A549 (cell line): ENCODE data around the gene APRT. TPM values are rescaled to one million over a fixed set of nuclear protein-coding genes. Genes with fewer than 3 reads are reported as not detected.

Experiments used
- ATAC-seq, 2 experiments: fragments of 200-7000 bp in 1 of 2; fragments of >200 bp in 1 of 2; cut with Nextera tagmentation in 1 of 2; cut with Tn5 transposase in 1 of 2; 3 replicates each; pipeline versions ENCODE4 v1.8.0 to v1.9.1; 2018 to 2020; ENCODE audit warnings: mild to moderate bottlenecking in 1 of 2, moderate library complexity in 1 of 2
- CTCF ChIA-PET: fragments of 300-600 bp; sonication (Branson Sonifier 250); formaldehyde crosslinking; extraction: SDS; loops from one replicate; lab custom pipeline; 2021; ENCODE audit warnings: antibody characterized with exemption, inconsistent platforms; lab: Yijun Ruan, JAX
- POLR2A ChIA-PET: fragments of 350-600 bp; formaldehyde crosslinking; extraction: SDS; loops from one replicate; lab custom pipeline; 2021; ENCODE audit warnings: antibody characterized with exemption, inconsistent platforms; lab: Yijun Ruan, JAX
- DNase-seq, 2 experiments: peaks; one replicate each; pipeline versions ENCODE4 v3.0.0 to v3.0.0-alpha.2; 2011 to 2016; ENCODE audit warnings: low read depth in 1 of 2, low spot score in 1 of 2
- FAIRE-seq: peaks from 2 replicates; lab custom pipeline; 2011; peaks lifted over from hg19 to GRCh38; lab: Jason Lieb, UNC
- H3K27ac ChIP-seq, 2 experiments: fragments of >200 bp; sonication (Bioruptor Twin); formaldehyde crosslinking; 3 replicates each; pipeline ENCODE4 v1.5.1; 2016 to 2017
- H3K4me1 ChIP-seq: fragments of >200 bp; sonication (Bioruptor Twin); formaldehyde crosslinking; 3 replicates; pipeline ENCODE4 v1.6.1; 2016
- H3K4me2 ChIP-seq: fragments of >200 bp; sonication (Bioruptor Twin); formaldehyde crosslinking; 3 replicates; pipeline ENCODE4 v1.6.1; 2016
- H3K4me3 ChIP-seq: fragments of >200 bp; sonication (Bioruptor Twin); formaldehyde crosslinking; 3 replicates; pipeline ENCODE4 v1.5.1; 2016
- H3K9me3 ChIP-seq: fragments of >200 bp; sonication (Bioruptor Twin); formaldehyde crosslinking; 3 replicates; pipeline ENCODE4 v1.6.1; 2016
- BHLHE40 ChIP-seq: IDR thresholded peaks from 2 replicates; pipeline ENCODE4 v1.6.1; 2012; ENCODE audit warnings: low read depth, low read length, inconsistent platforms
- CEBPB ChIP-seq, 2 experiments: fragments of >200 bp in 1 of 2; sonication (Bioruptor Twin) in 1 of 2; formaldehyde crosslinking in 1 of 2; IDR thresholded peaks; 2 replicates each; pipeline ENCODE4 v1.6.1; 2012 to 2016
- ESRRA ChIP-seq: fragments of 150-350 bp; IDR thresholded peaks from 2 replicates; pipeline ENCODE4 v1.6.1; 2014; ENCODE audit warnings: mild to moderate bottlenecking, low read length, borderline replicate concordance
- FOSB ChIP-seq: fragments of 250-450 bp; sonication (Bioruptor Pico); IDR thresholded peaks from 2 replicates; pipeline ENCODE4 v1.5.0; 2020; ENCODE audit warnings: mild to moderate bottlenecking, moderate library complexity
- HDAC2 ChIP-seq: fragments of 200-600 bp; sonication (generic); IDR thresholded peaks from 2 replicates; pipeline ENCODE4 v1.6.1; 2016
- HEYL ChIP-seq: fragments of 250-450 bp; sonication (Bioruptor Pico); IDR thresholded peaks from 2 replicates; pipeline ENCODE4 v1.8.0; 2021; ENCODE audit warnings: mild to moderate bottlenecking, moderate library complexity
- HOXB5 ChIP-seq: fragments of 250-450 bp; sonication (Bioruptor Pico); IDR thresholded peaks from 2 replicates; pipeline ENCODE4 v1.5.0; 2020; ENCODE audit warnings: mild to moderate bottlenecking, moderate library complexity
- KDM1A ChIP-seq: fragments of 200-600 bp; sonication (generic); IDR thresholded peaks from 2 replicates; pipeline ENCODE4 v1.6.1; 2016; ENCODE audit warnings: low read depth, mild to moderate bottlenecking
- MAFK ChIP-seq: fragments of 450-650 bp; IDR thresholded peaks from 2 replicates; pipeline ENCODE4 v1.6.1; 2014; ENCODE audit not compliant: partially characterized antibody
- MYC ChIP-seq: IDR thresholded peaks from 2 replicates; pipeline ENCODE4 v1.6.1; 2012; ENCODE audit warnings: mild to moderate bottlenecking, inconsistent platforms, low read length, improper control_type of control experiment, borderline replicate concordance
- NFE2L2 ChIP-seq: fragments of 150-350 bp; conservative IDR thresholded peaks from 2 replicates; pipeline ENCODE4 v1.6.1; 2014; ENCODE audit warnings: low read length
- NPAS2 ChIP-seq: fragments of 250-450 bp; sonication (Bioruptor Pico); IDR thresholded peaks from 2 replicates; pipeline ENCODE4 v1.8.0; 2022; ENCODE audit warnings: mild to moderate bottlenecking, moderate library complexity, borderline replicate concordance
- NR3C1 ChIP-seq: fragments of >200 bp; sonication (Bioruptor Twin); formaldehyde crosslinking; IDR thresholded peaks from 3 replicates; pipeline ENCODE4 v1.6.1; 2017
- PHF8 ChIP-seq: fragments of 200-600 bp; sonication (generic); IDR thresholded peaks from 2 replicates; pipeline ENCODE4 v1.6.1; 2016; ENCODE audit warnings: low read depth, mild to moderate bottlenecking, antibody characterized with exemption, moderate library complexity, borderline replicate concordance
- POLR2AphosphoS2 ChIP-seq: conservative IDR thresholded peaks from 2 replicates; pipeline ENCODE4 v1.6.1; 2012; ENCODE audit warnings: low read length, improper control_type of control experiment, inconsistent platforms
- TFCP2L1 ChIP-seq: fragments of 250-450 bp; sonication (Bioruptor Pico); IDR thresholded peaks from 2 replicates; pipeline ENCODE4 v1.5.0; 2021; ENCODE audit warnings: mild to moderate bottlenecking
- ZSCAN20 ChIP-seq: fragments of 250-450 bp; sonication (Bioruptor Pico); IDR thresholded peaks from 2 replicates; pipeline ENCODE4 v1.8.0; 2022; ENCODE audit warnings: mild to moderate bottlenecking, moderate library complexity
- WGBS: methylation state at CpG from one replicate; pipeline ENCODE4 v1.1.6; 2017; ENCODE audit errors: missing lambda C conversion rate; 5-methylcytosine and 5-hydroxymethylcytosine counted together
- polyA plus RNA-seq, 4 experiments: library from polyadenylated mRNA; depleted of rRNA in 3 of 4; stranded (reverse); fragments of >200 nt; fragmentation: RNase III in 1 of 4; extraction: RNeasy Plus Mini Kit Qiagen cat#74134 plus additional on column Dnase treatment in 1 of 4; gene quantifications; 2 replicates in 3 of 4; 3 replicates in 1 of 4; pipeline ENCODE4 v1.2.3, GENCODE V29; 2011 to 2017
- TF ChIP-seq, protein P1 (sequence below): fragments of 200-600 bp; sonication (generic); IDR thresholded peaks from 2 replicates; pipeline ENCODE4 v1.6.1; 2016; ENCODE audit warnings: antibody characterized with exemption, mild to moderate bottlenecking, moderate library complexity
- TF ChIP-seq, protein P2 (sequence below): fragments of >200 bp; sonication (Bioruptor Twin); formaldehyde crosslinking; IDR thresholded peaks from 3 replicates; pipeline ENCODE4 v1.6.1; 2016
- TF ChIP-seq, protein P3 (sequence below): fragments of >200 bp; sonication (Bioruptor Twin); formaldehyde crosslinking; IDR thresholded peaks from 3 replicates; pipeline ENCODE4 v1.5.1; 2016

Gene APRT
- polyA plus RNA-seq, 2 of the 4 experiments (the other 2 are of a cell fraction): 115 to 258 TPM

DNA sequence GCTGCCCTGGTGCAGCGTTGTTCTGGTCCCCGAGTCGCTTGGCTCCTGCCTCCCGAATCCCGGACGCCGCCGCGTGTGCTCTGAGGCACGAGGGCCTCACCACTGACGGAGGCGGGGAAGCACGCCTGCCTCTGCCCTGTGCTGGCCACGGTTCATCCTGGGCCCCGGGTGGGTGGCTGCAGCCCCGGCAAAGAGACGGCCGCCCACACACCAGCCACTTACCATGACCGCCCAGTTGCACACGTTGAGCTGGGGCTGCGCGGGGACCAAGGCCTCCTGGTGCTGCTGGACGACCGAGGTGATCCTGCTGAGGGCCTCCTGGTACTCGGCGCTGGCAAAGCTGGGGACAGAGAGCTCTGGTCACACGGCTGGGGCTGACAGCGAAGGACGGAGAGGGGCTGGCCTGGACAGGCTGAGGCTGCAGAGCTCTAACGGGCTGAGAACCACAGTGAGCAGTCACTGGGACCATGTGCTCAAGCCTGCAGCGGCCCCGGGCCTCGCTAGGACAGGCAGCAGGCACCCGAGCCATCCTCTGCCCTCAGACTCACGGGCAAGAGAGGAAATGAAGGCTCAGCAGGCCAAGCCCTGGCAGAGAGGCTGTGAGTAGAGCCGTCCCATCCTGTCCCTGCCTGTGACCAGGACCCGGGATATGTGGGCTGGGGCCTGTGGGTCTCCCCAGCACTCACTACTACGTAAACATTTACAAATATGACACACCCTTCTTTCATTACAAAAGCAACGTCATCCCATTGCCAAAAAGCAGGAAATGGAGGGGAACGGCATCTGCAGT is 6.3 kb upstream of the APRT start:
- Histone ChIP-seq H3K9me3 (no peaks in the 10 kb centered on the region), H3K4me2 (no peak overlapping the region), H3K4me3 (no peak overlapping the region), H3K27ac (no peak overlapping the region)
- no peak; a peak in 2 of 6 replicates for ATAC-seq
- 83% methylated on average over 21 of the region's 40 CpGs for WGBS
- CTCF ChIA-PET: interaction anchor here (0.9 to 5.9 kb wide), 7 partner anchors 9 to 349 kb away, joined by 3 to 39 read pairs (median 5); partner anchors contain the start of genes GALNS and TRAPPC2L
- FAIRE-seq: no peak
- TF ChIP-seq NR3C1 (no peak), PHF8 (no peak), MYC (no peak), CEBPB (IDR thresholded peaks at IDR 0.05) (no peak), POLR2AphosphoS2 (no peak), HDAC2 (no peak), MAFK (no peak)
- TF ChIP-seq, protein P1, sequence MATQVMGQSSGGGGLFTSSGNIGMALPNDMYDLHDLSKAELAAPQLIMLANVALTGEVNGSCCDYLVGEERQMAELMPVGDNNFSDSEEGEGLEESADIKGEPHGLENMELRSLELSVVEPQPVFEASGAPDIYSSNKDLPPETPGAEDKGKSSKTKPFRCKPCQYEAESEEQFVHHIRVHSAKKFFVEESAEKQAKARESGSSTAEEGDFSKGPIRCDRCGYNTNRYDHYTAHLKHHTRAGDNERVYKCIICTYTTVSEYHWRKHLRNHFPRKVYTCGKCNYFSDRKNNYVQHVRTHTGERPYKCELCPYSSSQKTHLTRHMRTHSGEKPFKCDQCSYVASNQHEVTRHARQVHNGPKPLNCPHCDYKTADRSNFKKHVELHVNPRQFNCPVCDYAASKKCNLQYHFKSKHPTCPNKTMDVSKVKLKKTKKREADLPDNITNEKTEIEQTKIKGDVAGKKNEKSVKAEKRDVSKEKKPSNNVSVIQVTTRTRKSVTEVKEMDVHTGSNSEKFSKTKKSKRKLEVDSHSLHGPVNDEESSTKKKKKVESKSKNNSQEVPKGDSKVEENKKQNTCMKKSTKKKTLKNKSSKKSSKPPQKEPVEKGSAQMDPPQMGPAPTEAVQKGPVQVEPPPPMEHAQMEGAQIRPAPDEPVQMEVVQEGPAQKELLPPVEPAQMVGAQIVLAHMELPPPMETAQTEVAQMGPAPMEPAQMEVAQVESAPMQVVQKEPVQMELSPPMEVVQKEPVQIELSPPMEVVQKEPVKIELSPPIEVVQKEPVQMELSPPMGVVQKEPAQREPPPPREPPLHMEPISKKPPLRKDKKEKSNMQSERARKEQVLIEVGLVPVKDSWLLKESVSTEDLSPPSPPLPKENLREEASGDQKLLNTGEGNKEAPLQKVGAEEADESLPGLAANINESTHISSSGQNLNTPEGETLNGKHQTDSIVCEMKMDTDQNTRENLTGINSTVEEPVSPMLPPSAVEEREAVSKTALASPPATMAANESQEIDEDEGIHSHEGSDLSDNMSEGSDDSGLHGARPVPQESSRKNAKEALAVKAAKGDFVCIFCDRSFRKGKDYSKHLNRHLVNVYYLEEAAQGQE: no peak
- TF ChIP-seq, all 56 proteins: peak for 0
- peaks cover 2% of the 10 kb centered on the region; the same call in 2 of the 3 replicates for H3K4me1 ChIP-seq
- no peak for DNase-seq
- POLR2A ChIA-PET: no interaction called here

DNA sequence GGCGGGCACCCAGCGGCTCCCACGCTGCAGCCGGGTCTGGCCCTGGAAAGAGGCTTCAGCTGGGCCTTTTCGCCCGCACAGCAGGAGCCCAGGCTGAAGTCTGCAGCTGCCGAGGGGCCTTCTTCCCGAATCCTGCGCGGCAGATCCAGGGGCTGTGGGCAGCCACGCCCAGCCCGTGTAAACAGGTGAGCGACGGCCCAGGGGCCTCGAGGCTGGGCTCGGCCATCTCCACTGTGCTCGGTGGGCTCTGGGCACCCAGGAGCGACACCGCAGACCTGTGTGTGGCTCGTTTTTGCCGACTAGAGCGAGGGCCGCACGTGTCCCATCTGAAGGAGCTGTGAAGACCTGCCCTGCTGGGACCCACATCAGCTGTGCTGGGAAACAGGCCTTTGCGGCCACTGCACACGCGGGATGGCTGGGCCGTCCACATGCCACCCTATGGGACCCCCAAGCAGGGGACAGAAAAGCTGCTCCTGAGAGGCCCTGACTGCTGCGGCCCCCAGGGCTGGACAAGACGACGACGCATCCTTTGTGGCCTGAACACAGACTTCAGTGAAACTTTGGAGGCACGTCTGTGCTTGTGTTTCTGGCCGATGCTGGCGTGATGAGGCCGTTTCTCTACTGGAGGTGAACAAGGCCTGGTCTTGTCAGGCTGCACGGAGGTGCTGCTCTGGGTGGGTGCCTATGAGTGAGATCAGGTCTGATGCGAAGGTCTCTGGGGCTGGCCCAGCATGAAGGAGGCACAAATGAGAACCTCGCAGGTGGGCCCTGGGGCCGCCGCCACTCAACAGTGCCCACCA is 5.2 kb upstream of the APRT start:
- ChIA-PET POLR2A (no interaction called here), CTCF (interaction anchor here (0.6 to 5.9 kb wide), 14 partner anchors 10 to 353 kb away, joined by 3 to 39 read pairs (median 4); partner anchors contain the start of genes GALNS and TRAPPC2L)
- FAIRE-seq: no peak
- 88% methylated on average over 26 of the region's 41 CpGs for WGBS
- ATAC-seq: no peak
- no peak overlapping the region for H3K4me2 ChIP-seq
- no peak for DNase-seq
- no peak overlapping the region for H3K27ac ChIP-seq
- no peak overlapping the region for H3K4me3 ChIP-seq
- peaks cover 5% of the 10 kb centered on the region; the same call in 2 of the 3 replicates for H3K4me1 ChIP-seq
- no peaks in the 10 kb centered on the region for H3K9me3 ChIP-seq
- no peak for TF ChIP-seq HOXB5
- TF ChIP-seq NFE2L2: no peak
- TF ChIP-seq KDM1A: no peak
- TF ChIP-seq, protein P2, sequence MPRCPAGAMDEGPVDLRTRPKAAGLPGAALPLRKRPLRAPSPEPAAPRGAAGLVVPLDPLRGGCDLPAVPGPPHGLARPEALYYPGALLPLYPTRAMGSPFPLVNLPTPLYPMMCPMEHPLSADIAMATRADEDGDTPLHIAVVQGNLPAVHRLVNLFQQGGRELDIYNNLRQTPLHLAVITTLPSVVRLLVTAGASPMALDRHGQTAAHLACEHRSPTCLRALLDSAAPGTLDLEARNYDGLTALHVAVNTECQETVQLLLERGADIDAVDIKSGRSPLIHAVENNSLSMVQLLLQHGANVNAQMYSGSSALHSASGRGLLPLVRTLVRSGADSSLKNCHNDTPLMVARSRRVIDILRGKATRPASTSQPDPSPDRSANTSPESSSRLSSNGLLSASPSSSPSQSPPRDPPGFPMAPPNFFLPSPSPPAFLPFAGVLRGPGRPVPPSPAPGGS: no peak
- TF ChIP-seq ESRRA: no peak
- no peak for TF ChIP-seq FOSB
- no peak for TF ChIP-seq HEYL
- TF ChIP-seq MYC: no peak
- TF ChIP-seq NR3C1: no peak
- TF ChIP-seq ZSCAN20: no peak
- no peak for TF ChIP-seq BHLHE40
- no peak for TF ChIP-seq TFCP2L1 (CRISPR knock-in tag)
- no peak for TF ChIP-seq PHF8
- TF ChIP-seq, protein P3, sequence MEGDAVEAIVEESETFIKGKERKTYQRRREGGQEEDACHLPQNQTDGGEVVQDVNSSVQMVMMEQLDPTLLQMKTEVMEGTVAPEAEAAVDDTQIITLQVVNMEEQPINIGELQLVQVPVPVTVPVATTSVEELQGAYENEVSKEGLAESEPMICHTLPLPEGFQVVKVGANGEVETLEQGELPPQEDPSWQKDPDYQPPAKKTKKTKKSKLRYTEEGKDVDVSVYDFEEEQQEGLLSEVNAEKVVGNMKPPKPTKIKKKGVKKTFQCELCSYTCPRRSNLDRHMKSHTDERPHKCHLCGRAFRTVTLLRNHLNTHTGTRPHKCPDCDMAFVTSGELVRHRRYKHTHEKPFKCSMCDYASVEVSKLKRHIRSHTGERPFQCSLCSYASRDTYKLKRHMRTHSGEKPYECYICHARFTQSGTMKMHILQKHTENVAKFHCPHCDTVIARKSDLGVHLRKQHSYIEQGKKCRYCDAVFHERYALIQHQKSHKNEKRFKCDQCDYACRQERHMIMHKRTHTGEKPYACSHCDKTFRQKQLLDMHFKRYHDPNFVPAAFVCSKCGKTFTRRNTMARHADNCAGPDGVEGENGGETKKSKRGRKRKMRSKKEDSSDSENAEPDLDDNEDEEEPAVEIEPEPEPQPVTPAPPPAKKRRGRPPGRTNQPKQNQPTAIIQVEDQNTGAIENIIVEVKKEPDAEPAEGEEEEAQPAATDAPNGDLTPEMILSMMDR: no peak
- no peak for TF ChIP-seq NPAS2
